GM10266 (cell line): ENCODE measurements around the gene JCHAIN.

Experiments
- DNase-seq: peaks from one replicate; pipeline ENCODE4 v3.0.0; 2012; ENCODE audit errors: extremely low spot score
- CTCF ChIP-seq: IDR thresholded peaks from 2 replicates; pipeline ENCODE4 v1.5.1; 2012; ENCODE audit warnings: mild to moderate bottlenecking, low read depth; ENCODE audit not compliant: control insufficient read depth, insufficient read depth; ENCODE audit errors: missing control alignments

JCHAIN gene

GRCh38 chr4:70674731-70675130 is 8.4 kb upstream of the JCHAIN start:
- no peak for TF ChIP-seq CTCF

GRCh38 chr4:70674191-70674590 is 7.9 kb upstream of the JCHAIN start:
- TF ChIP-seq CTCF: no peak
- no peak for DNase-seq

More at GRCh38 chr4:70674731-70675130, 8.4 kb upstream of the JCHAIN start:
- DNase-seq: no peak

- no peak for DNase-seq
- TF ChIP-seq CTCF: no peak
These were observed 4.8 kb upstream of the JCHAIN start for GRCh38 chr4:70671091-70671490.

- no peak for TF ChIP-seq CTCF
- DNase-seq: no peak
These were observed 4.2 kb upstream of the JCHAIN start for GRCh38 chr4:70670332-70671014.

GRCh38 chr4:70667740-70668535 is 1.6 kb upstream of the JCHAIN start:
- no peak for DNase-seq
- no peak for TF ChIP-seq CTCF

- peak; percentile 19 for DNase-seq
These were observed 4.9 kb downstream of the JCHAIN start for GRCh38 chr4:70661309-70661922.

GRCh38 chr4:70660106-70660505 is 6.2 kb downstream of the JCHAIN start:
- no peak for TF ChIP-seq CTCF
- DNase-seq: no peak
